Small intestine (tissue), 7 donors: ENCODE measurements around the gene TSLP. TPM values are rescaled to one million over a fixed set of nuclear protein-coding genes. Genes with fewer than 3 reads are reported as not detected.

Source experiments
- DNase-seq, 2 donors: peaks; one replicate each; pipeline versions ENCODE4 v3.0.0 to v3.0.0-alpha.2; 2013
- FAIRE-seq: peaks from 2 replicates; lab custom pipeline; 2012; peaks lifted over from hg19 to GRCh38; lab: Jason Lieb, UNC
- H3K27ac ChIP-seq, 3 donors: one replicate each; pipeline ENCODE4 v1.5.1; 2013; ENCODE audit warnings: low read length in 2 of 3, mild to moderate bottlenecking in 2 of 3, control low read depth in 1 of 3, inconsistent platforms in 1 of 3, low read depth in 1 of 3, moderate library complexity in 1 of 3
- H3K27me3 ChIP-seq, 3 donors: one replicate each; pipeline ENCODE4 v1.6.1; 2013; ENCODE audit warnings: low read length in 3 of 3, inconsistent platforms in 1 of 3; ENCODE audit not compliant: control insufficient read depth in 3 of 3, insufficient read depth in 3 of 3
- H3K36me3 ChIP-seq, 3 donors: one replicate each; pipeline ENCODE4 v1.6.1; 2013; ENCODE audit warnings: low read length in 3 of 3, inconsistent platforms in 1 of 3, low read depth in 1 of 3, mild to moderate bottlenecking in 1 of 3, moderate library complexity in 1 of 3; ENCODE audit not compliant: control insufficient read depth in 3 of 3, insufficient read depth in 2 of 3
- H3K4me1 ChIP-seq, 3 donors: one replicate each; pipeline ENCODE4 v1.6.1; 2013; ENCODE audit warnings: low read length in 2 of 3, inconsistent platforms in 1 of 3, low read depth in 1 of 3, mild to moderate bottlenecking in 1 of 3, moderate library complexity in 1 of 3; ENCODE audit not compliant: control insufficient read depth in 3 of 3, insufficient read depth in 2 of 3
- H3K4me3 ChIP-seq, 3 donors: one replicate each; pipeline ENCODE4 v1.5.1; 2013; ENCODE audit warnings: low read length in 3 of 3, control low read depth in 1 of 3, inconsistent platforms in 1 of 3, low read depth in 1 of 3, mild to moderate bottlenecking in 1 of 3, moderate library complexity in 1 of 3
- H3K9me3 ChIP-seq, 2 donors: one replicate each; pipeline ENCODE4 v1.6.1; 2013; ENCODE audit warnings: low read depth in 1 of 2, low read length in 1 of 2; ENCODE audit not compliant: control insufficient read depth in 2 of 2, insufficient read depth in 1 of 2
- WGBS, 3 donors: extraction: QIAGEN DNeasy Blood & Tissue Kit; methylation state at CpG; one replicate each; pipeline ENCODE4 v1.1.7; 2013; 5-methylcytosine and 5-hydroxymethylcytosine counted together
- polyA plus RNA-seq, 4 donors: library from polyadenylated mRNA; stranded (reverse) in 3 of 4; unstranded in 1 of 4; fragments of 200-250 nt in 3 of 4; fragments of 120-200 nt in 1 of 4; gene quantifications; one replicate each; pipeline versions ENCODE4 v1.2.1 to v1.2.3, GENCODE V29; 2013
- donor health status: healthy with polysubstance abuse.
- donor health status: control.
- donor health status: control.
- donor health status: Bipolar disorder and iron deficiency.
- donor health status: healthy.

Gene TSLP
- polyA plus RNA-seq, 4 donors = 0.13 to 0.81 (median 0.30) TPM; not detected in 1

DNA sequence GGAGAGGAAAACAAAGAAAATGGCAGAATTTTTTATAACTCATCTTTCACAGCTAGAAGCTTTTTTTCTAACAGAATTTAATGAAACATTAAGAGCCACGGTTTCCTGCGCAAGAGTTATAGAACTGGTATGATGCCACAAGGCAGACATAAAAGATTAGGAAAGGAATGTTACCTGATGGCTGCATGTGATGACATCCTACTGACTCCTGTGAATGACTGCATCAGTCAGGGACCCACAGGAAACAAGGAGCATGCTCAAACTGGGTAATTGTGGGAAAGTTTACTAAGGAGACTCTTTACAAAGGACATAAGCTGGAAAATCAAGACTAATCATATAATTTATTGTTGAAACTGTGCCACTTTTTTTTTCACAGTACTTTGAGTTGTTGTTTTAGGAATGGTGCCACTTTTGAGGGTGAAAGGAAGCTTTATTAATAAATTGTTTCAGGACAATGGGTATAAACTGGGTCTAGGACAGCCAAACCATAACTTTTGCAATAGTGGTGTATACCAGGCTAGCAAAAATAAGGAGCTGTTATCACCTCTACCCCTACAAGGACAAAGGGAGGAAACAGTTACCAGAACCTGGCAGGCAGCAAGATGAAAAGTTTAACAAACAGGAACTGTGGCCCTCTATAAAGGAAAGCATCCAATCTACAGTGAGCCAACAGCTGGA is 5.1 kb upstream of the TSLP start:
- peaks cover 0 to 29% (median 2%) of the 10 kb centered on the region in 3 donors for H3K27me3 ChIP-seq
- 81 to 88% (median 85%) methylated on average over 2 of the region's 2 CpGs for WGBS, 3 donors

DNA sequence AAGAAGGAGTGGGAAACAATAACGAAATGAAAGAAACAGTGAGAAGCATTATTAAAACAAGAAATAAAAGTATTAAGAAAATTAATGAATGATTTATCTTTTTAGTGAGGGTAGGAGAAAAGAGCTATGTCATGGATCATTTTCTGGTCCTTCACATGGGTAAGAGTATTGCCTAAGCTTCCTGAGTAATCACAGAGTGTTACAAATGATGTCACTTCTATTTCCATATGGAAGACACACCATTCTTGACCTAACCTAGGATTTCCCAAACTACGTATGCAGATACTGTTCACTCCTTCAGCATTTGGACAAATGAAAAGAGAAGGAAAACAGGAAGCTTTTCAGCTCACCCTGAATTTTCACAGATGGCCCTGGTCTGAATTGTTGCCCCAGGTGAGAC is 3.3 kb upstream of the TSLP start:
- Histone ChIP-seq H3K9me3 (no peaks in the 10 kb centered on the region), H3K27me3 (peaks cover 0 to 45% (median 5%) of the 10 kb centered on the region in 3 donors), H3K36me3 (no peaks in the 10 kb centered on the region), H3K4me1 (no peaks in the 10 kb centered on the region), H3K4me3 (no peak overlapping the region), H3K27ac (no peak overlapping the region)
- DNase-seq (no peak), FAIRE-seq (no peak)
- WGBS, 3 donors = 73 to 80% (median 78%) methylated on average over 2 of the region's 2 CpGs

More for the DNA sequence above, 5.1 kb upstream of the TSLP start:
- H3K27ac ChIP-seq = no peak overlapping the region
- no peak overlapping the region for H3K4me3 ChIP-seq
- FAIRE-seq (no peak), DNase-seq (no peak)
- H3K9me3 ChIP-seq = no peaks in the 10 kb centered on the region
- H3K36me3 ChIP-seq = no peaks in the 10 kb centered on the region
- no peaks in the 10 kb centered on the region for H3K4me1 ChIP-seq

DNA sequence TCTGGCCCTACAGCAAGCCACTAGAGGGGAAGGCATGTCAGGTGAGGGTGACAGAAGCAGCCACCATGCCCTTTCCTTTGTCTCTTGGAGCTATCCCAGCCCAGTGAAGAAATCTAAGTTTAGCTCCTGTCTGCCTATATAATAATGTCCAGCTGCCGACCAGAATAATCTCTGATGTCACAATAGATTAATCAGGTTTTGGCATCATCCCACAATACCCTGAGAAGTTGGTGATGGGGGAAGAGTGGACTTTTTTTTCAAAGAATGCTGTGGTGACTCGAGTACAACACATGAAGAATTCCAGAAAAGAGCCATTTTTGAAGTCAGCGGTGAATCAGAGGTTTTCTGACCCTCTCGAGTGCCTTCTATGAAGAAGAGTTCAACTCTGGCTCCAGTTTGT is 1.7 kb upstream of the TSLP start:
- Histone ChIP-seq H3K4me3 (no peak overlapping the region), H3K4me1 (no peaks in the 10 kb centered on the region), H3K27me3 (peaks cover 0 to 55% (median 5%) of the 10 kb centered on the region in 3 donors), H3K27ac (no peak overlapping the region), H3K36me3 (no peaks in the 10 kb centered on the region), H3K9me3 (no peaks in the 10 kb centered on the region)
- no peak for FAIRE-seq
- no peak for DNase-seq
- WGBS, 3 donors = 22 to 33% (median 23%) methylated on average over 4 of the region's 4 CpGs

DNA sequence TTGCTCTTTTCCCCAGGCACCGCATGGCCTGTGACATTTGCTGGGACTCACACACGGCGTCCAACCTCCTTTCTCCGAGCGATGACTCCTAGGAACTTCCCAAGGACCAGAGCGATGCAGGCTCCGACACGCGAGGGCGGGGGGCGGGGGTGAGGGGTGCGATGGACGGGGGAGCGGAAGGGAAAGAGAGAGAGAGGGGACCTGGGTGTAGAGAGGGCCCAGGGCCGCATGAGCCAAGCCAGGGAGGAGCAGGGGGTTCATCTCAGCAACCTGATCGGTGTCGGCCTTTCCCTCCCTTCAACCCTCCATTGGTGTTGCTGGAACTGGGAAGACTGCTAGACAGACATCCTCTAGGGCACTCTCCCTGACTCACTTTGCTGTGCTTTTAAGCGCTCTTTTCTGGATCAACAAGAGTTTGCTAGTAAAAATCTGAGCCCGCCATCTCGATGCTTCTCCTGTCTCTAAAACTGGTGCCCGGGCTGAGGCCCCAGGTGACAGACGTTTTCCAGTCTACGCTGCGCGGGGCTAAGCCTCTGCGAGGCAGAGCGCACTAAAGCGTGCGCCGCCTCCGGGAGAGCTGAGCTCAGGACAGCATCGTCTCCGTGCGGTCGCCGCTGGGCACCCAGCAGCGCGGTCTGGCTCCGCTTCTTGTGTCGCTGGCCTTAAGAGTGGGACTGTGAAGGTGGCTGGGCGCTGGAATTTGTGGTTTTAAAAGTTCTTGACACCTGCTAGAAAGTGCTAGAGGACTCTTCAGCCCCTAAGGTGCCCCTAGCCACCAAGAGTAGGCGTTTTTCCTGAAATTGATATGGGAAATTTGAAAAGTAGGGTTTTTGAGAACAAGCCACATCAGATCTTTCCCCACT is 1.0 kb upstream of the TSLP start:
- DNase-seq = peak in 1 of 2 donors; percentile 24
- Histone ChIP-seq H3K4me1 (no peaks in the 10 kb centered on the region), H3K4me3 (peak overlapping the region in 1 of 3 donors; percentile 20), H3K27me3 (peaks cover 0 to 58% (median 5%) of the 10 kb centered on the region in 3 donors), H3K36me3 (no peaks in the 10 kb centered on the region), H3K27ac (no peak overlapping the region), H3K9me3 (no peaks in the 10 kb centered on the region)
- 12 to 14% (median 13%) methylated on average over 41 to 42 of the region's 42 CpGs for WGBS, 3 donors
- FAIRE-seq = no peak

DNA sequence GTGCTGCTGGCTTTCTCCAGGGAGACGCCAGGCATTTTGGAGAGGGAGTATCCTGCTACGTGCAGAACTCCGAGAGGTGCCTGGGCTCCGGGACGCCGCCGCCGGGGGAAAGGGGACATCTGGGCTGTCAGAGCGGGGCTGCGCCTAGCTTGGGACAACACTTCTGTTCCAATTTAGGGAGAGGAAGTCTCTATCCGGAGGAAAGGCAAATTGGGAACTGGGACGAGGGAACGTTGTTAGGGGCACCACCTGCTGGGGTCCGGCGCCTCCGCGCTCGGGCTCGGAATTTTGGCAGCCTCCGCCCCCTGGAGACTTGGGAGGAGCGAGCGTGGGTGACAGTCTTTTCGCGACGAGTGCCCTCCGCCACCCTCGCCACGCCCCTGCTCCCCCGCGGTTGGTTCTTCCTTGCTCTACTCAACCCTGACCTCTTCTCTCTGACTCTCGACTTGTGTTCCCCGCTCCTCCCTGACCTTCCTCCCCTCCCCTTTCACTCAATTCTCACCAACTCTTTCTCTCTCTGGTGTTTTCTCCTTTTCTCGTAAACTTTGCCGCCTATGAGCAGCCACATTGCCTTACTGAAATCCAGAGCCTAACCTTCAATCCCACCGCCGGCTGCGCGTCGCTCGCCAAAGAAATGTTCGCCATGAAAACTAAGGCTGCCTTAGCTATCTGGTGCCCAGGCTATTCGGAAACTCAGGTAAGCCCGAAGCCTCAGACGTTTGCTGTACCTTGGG is 1.6 kb downstream of the TSLP start:
- H3K36me3 ChIP-seq = no peaks in the 10 kb centered on the region
- 1 to 4% (median 2%) methylated on average over 39 to 44 of the region's 44 CpGs for WGBS, 3 donors
- H3K4me1 ChIP-seq = no peaks in the 10 kb centered on the region
- FAIRE-seq (no peak), DNase-seq (peak; percentile 17 to 28)
- no peaks in the 10 kb centered on the region for H3K9me3 ChIP-seq
- peak overlapping the region in 2 of 3 donors; percentile 22 to 39 for H3K4me3 ChIP-seq
- peaks cover 0 to 54% (median 5%) of the 10 kb centered on the region in 3 donors for H3K27me3 ChIP-seq
- no peak overlapping the region for H3K27ac ChIP-seq

DNA sequence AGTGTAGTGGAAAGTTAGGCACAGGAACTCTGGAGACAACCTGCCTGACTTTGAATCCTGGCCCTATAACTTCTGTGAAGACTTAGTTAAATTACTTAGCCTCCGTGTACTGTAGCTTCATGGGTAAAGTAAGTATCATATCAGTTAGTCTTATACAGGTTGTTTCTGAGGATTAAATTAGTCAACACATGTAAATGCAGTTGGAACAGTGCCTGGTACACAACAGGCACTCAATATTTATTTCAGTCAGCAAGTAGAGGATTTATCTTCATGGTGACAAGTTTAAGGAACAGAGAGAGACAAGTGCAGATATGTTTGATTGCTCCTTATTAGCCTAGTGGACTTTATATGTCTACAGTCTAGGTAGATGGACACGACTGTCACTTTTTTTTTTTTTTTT is 2.7 kb downstream of the TSLP start:
- Histone ChIP-seq H3K27ac (no peak overlapping the region), H3K4me1 (no peaks in the 10 kb centered on the region), H3K4me3 (no peak overlapping the region), H3K9me3 (no peaks in the 10 kb centered on the region), H3K27me3 (peaks cover 0 to 53% (median 5%) of the 10 kb centered on the region in 3 donors), H3K36me3 (no peaks in the 10 kb centered on the region)
- WGBS, 3 donors = 65 to 76% (median 66%) methylated on average over 2 of the region's 2 CpGs
- no peak for FAIRE-seq
- DNase-seq = no peak

DNA sequence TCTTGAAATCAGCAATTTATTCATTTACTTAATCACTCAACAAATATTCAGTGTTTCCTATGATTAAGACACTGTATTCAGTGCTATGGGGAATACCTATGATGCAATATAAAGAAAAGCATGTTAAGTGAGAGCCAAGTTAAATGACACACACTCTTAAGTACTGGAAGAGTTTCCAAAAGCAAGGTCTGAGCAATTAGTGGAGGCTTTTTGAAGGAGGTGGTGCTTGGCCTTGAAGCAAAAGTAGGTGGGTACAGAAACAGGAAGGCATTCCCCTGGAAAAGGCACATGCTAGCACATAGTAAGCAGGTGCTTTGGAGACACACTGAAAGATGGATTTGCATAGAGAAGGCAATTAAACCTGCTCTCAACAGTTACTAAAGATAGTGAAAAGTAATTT is 4.0 kb downstream of the TSLP start:
- no peaks in the 10 kb centered on the region for H3K4me1 ChIP-seq
- H3K27ac ChIP-seq = no peak overlapping the region
- FAIRE-seq = no peak
- peaks cover 0 to 41% (median 3%) of the 10 kb centered on the region in 3 donors for H3K27me3 ChIP-seq
- no peaks in the 10 kb centered on the region for H3K36me3 ChIP-seq
- H3K4me3 ChIP-seq = no peak overlapping the region
- H3K9me3 ChIP-seq = no peaks in the 10 kb centered on the region
- no peak for DNase-seq

DNA sequence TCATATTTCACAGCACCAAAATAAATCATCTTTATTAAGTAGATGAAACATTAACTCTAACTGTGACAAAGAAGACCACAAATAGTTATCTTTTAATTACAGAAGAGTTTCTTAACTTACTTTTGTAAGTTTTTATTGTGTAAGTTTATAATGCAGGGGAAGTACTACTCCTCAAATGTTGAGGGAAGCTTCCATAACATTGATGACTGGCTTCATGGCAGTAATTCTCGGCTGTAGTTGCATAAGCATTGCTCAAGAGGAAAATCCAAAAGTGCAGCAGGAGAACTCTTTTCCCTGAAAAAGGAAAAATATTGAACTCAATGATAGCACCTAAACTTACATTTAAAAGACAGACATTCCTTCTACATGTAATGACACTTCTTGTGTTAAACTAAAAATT is 4.6 kb downstream of the TSLP start:
- Histone ChIP-seq H3K9me3 (no peaks in the 10 kb centered on the region), H3K27me3 (peaks cover 0 to 35% (median 3%) of the 10 kb centered on the region in 3 donors), H3K4me3 (no peak overlapping the region), H3K4me1 (no peaks in the 10 kb centered on the region), H3K36me3 (no peaks in the 10 kb centered on the region), H3K27ac (no peak overlapping the region)
- WGBS, 3 donors = 54 to 67% (median 56%) methylated on average over 1 of the region's 1 CpG
- DNase-seq = no peak
- no peak for FAIRE-seq
